Measurements from ENCODE around the gene IFIT1.
"Not testable (repeated sequence)": the region's sequence is repeated elsewhere in the genome, so short reads cannot be mapped to it uniquely, and the experiment has no call there.

Gene IFIT1

GRCh38 chr10:89367529-89367928, 24.9 kb upstream of the IFIT1 start:
- no peak for DNase-seq

- no peak for DNase-seq
These were observed 24.3 kb upstream of the IFIT1 start for GRCh38 chr10:89368129-89368528.

GRCh38 chr10:89369156-89370105, 23.0 kb upstream of the IFIT1 start:
- no peak for DNase-seq

GRCh38 chr10:89371079-89371478, 21.3 kb upstream of the IFIT1 start:
- no peak for DNase-seq

GRCh38 chr10:89371987-89372386, 20.4 kb upstream of the IFIT1 start:
- DNase-seq: no peak

GRCh38 chr10:89373916-89374711, 18.3 kb upstream of the IFIT1 start:
- DNase-seq: no peak

GRCh38 chr10:89374713-89375141, 17.7 kb upstream of the IFIT1 start:
- no peak for DNase-seq

- no peak for DNase-seq
These were observed 14.5 kb upstream of the IFIT1 start, which contains the start of gene IFIT1B for GRCh38 chr10:89377705-89378637. Gene IFIT1B, plus strand, starts transcription at chr10:89378056. Its CDS starts 80 bp downstream, at chr10:89378136.

- no peak for DNase-seq
These were observed 13.3 kb upstream of the IFIT1 start for GRCh38 chr10:89379103-89379502.

GRCh38 chr10:89382757-89383156, 9.7 kb upstream of the IFIT1 start:
- no peak for DNase-seq

- DNase-seq: no peak
These were observed 7.7 kb upstream of the IFIT1 start for GRCh38 chr10:89384474-89385340.

GRCh38 chr10:89388806-89389205, 3.6 kb upstream of the IFIT1 start:
- DNase-seq: no peak

- no peak for DNase-seq
These were observed 3.2 kb upstream of the IFIT1 start for GRCh38 chr10:89389254-89389653.

GRCh38 chr10:89390476-89391225, 1.8 kb upstream of the IFIT1 start:
- no peak for DNase-seq

GRCh38 chr10:89391226-89391576, 1.2 kb upstream of the IFIT1 start:
- not testable (repeated sequence) for DNase-seq

- no peak for DNase-seq
These were observed 551 bp downstream of the IFIT1 start for GRCh38 chr10:89392974-89393373.

- no peak for DNase-seq
These were observed 1.5 kb downstream of the IFIT1 start for GRCh38 chr10:89393898-89394297.

- DNase-seq: no peak
These were observed 2.7 kb downstream of the IFIT1 start for GRCh38 chr10:89395141-89395540.

GRCh38 chr10:89398003-89398749, 5.8 kb downstream of the IFIT1 start:
- DNase-seq: no peak

GRCh38 chr10:89399956-89400355, 7.5 kb downstream of the IFIT1 start:
- DNase-seq: no peak
